Endothelial cell of hepatic sinusoid (primary cell): ENCODE measurements around the gene COG7.

ENCODE experiments used
- in situ Hi-C: cut with HindIII; loops from 2 replicates; pipeline ENCODE4 v1.10.0; 2017; ENCODE audit warnings: low sequenced_read_pairs

Gene COG7

DNA sequence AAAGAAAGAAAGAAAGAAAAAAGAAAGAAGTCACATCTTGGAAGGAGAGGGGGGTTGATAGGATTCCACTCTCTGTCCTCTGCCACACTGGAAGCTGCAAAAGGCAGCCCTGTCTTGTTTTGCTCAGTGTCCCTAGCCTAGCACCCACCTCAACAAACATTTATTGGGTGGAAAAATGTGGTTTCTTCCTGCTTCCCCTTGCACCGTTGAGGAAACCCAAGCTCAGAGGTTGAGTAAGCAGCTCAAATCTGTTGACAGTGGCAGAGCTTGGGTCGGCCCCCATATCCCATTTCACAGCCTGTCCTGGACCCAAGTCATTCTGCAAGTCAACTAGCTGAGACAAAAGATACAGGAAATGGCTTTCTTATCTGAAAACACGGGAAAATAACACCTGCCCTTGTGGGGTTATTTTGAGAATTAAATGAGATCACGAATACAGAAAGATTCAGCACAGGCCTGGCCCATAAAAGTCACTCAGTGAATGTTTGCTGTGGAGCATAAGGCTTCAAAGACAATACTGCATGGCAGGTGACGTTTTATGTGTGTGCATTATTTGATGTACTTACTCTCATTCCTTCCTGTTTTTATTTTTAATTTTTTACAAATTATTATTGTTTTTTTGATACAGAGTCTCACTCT is 87.3 kb downstream of the COG7 start:
- in situ Hi-C loops: no loop called here

DNA sequence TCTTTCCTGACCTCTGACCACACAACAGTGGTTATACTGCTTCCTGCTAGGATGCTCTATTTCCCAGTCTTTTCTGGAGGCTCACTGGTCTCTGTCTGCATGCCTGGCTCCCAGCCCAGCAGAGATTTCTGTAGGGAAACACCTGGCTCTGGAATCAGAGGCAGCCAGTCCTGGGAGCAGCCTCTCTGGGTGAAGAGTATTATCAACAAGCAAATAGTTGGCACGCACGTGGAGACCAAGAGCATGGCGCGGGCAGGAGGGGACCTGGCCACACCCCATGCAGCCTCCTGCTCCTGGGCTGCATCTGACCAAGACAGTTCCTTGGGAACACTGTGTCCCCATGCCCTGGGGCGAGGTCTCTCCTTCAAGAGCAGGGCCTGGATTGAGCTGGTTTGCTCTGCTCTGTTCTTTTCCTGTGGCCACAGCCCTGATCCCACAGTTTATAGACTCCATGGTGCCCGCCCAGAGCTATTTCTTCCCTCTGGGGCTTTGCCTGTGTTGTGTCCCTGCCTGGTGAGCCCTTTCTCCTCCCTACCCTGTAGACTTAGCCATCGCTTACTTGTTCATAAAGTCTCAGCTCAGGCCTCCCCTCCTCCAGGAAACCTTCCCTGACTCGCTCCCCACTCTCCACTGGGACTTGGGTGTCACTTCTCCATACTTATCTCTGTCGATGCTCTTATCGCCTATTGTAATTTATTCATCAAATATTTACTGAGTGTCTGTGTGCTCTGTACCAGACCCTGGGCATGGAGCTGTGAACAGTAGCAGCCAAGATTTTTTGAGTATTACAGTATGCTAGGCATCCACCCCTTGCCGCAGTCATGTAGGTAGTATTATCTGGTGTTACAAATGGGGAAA is 90.3 kb downstream of the COG7 start:
- in situ Hi-C loops: no loop called here

- in situ Hi-C loops: no loop called here
Observed at GRCh38 chr16:23359092-23359760, 93.8 kb downstream of the COG7 start.

DNA sequence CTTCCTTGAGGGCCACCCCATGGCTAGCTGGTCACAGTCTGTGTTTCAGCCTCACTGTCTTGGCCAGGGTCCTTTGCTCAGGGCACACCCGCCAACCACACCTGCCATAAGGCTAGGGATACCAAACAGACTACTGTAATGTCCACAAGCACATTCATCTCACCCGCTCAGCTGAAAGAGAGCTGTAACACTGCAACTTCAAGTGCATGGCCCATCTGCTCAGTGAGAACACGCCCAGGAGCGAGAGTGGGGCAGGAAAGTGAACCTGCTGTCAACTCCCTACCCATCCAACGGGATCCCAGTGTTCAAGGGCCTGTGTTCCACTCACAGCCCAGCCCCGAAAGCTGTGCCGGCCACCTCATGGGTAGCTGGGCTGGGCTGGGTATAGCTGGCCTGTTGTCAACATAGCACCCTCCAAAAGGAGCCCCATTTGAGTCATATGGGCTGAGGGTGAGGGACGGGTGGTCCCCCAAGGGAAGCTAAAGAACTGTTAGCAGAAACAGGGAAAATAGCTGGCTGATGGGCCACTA is 95.2 kb downstream of the COG7 start:
- in situ Hi-C loops: no loop called here

- in situ Hi-C loops: no loop called here
Observed at GRCh38 chr16:23356941-23357340, 96.0 kb downstream of the COG7 start.

GRCh38 chr16:23355106-23355670 is 97.8 kb downstream of the COG7 start:
- in situ Hi-C loops: no loop called here

GRCh38 chr16:23354246-23354645 is 98.7 kb downstream of the COG7 start:
- in situ Hi-C loops: loop anchor here (5.0 kb wide), 1 partner anchor 43 kb away; no protein-coding TSS in a partner anchor

DNA sequence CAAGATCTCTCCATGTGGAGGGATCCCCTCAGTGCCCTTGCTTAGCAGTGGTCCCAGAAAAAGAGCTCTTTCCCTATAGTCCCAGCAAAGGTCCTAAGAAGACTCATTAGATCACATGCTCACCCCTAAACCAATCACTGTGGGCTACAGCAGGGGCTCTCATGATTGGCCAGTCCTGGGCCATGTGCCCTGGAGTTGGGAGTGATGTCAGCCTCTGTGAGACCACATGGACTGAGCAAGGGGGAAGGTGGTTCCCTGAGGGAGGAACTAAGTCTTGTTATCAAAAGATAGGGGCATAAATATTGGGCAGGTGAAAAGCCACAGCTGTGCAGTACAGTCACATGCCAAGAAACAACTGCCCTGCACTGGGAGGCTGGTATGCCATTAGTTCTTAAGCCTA is 99.5 kb downstream of the COG7 start:
- in situ Hi-C loops: loop anchor here (5.0 kb wide), 1 partner anchor 44 kb away; no protein-coding TSS in a partner anchor

DNA sequence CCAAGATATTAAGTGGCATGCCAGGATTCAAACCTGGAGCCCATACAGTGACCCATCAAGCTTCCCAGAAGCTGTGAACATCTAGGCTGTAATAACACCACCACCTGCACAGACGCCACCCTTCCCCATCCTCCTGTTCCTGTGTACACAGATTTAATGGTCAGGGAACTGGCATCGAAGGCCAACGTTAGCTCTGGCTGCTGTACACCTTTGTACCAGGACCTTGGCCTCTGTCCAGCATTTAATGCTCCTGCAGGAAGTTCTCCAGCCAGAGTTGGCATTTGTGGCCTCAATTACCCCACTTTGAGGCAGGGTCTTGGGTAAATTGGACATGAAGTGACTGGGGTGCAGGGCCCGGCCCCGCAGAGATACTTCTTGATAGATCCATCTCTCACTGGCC is 101.6 kb downstream of the COG7 start:
- in situ Hi-C loops: loop anchor here (5.0 kb wide), 1 partner anchor 46 kb away; no protein-coding TSS in a partner anchor

GRCh38 chr16:23348579-23349469 is 104.2 kb downstream of the COG7 start:
- in situ Hi-C loops: no loop called here

DNA sequence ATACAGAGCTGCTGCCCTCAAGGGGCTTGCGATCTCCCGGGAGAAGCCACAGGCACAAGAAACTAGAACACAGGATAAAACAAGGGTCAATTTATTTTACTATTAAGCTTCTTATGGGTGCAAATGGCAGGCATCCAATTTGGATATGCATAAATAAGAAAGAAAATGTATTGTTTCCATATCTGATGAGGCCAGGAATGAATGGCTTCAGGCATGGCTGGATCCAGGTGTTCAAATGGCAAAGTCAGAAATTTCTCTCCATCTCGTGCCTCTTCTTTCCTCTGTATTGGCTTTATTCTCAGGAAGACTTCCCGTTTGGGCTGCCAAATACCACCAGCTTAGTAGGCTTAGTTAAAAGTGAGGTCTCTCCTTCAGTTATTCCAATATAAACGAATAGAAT is 107.8 kb downstream of the COG7 start:
- in situ Hi-C loops: no loop called here

DNA sequence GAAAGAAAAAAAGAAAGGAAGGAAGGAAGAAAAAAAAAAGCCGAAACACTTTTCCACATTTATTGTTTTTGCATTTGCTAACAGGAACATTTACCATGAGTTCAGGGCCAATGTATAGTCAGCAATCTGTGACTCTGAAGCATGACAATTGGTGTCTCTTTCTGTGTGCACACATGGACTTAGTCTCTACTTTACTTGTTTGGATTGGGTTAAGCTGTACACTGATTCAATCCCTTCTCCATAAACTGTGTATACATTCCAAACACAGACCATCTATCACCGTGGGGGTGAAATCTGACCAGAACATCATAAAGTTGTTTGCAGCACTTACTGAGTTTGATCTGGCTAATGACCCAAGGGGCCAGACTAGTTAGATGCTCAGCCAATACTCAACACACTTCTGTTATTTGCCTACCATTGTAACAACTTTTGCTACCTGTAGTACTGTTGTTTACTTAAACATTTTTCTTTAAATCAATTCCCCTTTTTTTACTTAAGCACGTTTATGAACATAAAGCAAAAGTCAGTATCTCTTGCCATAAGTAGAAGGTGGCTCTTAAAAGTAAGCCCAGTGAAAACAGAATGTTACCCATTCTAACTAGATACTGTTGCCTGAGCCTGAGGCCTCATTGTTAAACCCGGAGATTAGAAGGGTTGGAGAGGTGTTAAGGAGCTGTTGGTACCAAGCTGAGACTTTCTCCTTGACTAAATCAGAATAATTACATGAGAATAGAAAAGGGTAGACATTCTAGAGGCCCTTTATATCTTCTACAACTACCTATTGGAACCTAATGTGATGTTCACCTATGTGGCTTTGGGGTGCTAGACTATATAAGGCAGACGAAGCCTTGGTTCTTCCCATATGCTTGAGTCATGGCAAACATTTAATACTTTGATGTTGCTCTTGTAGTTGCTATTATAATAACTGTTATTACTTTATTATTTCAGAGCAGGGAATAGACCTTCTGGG is 109.1 kb downstream of the COG7 start:
- in situ Hi-C loops: loop anchor here (5.0 kb wide), 1 partner anchor 62 kb away; no protein-coding TSS in a partner anchor

DNA sequence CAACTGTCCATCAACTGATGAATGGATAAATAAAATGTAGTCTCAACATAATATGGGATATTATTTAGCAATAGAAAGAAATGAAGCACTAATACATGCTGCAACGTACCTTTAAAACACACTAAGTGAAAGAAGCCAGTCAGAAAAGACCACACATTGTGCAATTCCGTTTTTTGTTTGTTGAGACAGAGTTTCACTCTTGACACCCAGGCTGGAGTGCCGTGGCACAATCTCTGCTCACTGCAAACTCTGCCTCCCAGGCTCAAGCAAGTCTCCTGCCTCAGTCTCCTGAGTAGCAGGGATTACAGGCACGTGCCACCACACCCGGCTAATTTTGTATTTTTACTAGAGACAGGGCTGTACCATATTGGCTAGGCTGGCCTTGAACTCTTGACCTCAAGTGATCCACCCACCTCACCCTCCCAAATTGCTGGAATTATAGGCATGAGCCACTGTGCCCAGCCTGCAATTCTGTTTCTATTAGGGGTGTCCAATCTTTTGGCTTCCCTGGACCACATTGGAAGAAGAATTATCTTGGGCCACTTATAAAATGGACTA is 110.8 kb downstream of the COG7 start:
- in situ Hi-C loops: loop anchor here (5.0 kb wide), 1 partner anchor 60 kb away; no protein-coding TSS in a partner anchor

- in situ Hi-C loops: loop anchor here (5.0 kb wide), 1 partner anchor 57 kb away; no protein-coding TSS in a partner anchor
Observed at GRCh38 chr16:23339787-23340186, 113.2 kb downstream of the COG7 start.
